COLO668 (cell line): ENCODE results near the gene C1QTNF1.
"Not testable (repeated sequence)": the region's sequence is repeated elsewhere in the genome, so short reads cannot be mapped to it uniquely, and the experiment has no call there.

Source experiments
- DNase-seq: peaks from one replicate; lab custom pipeline; 2025; ENCODE audit not compliant: unreplicated experiment; lab: John Stamatoyannopoulos, UW

Gene C1QTNF1

GRCh38 chr17:79052131-79052530 lies 28.2 kb downstream of the C1QTNF1 start:
- DNase-seq = no peak

GRCh38 chr17:79053251-79053925 lies 29.4 kb downstream of the C1QTNF1 start:
- no peak for DNase-seq

GRCh38 chr17:79054200-79054960 lies 30.4 kb downstream of the C1QTNF1 start:
- no peak for DNase-seq

GRCh38 chr17:79055197-79055596 lies 31.2 kb downstream of the C1QTNF1 start:
- no peak for DNase-seq

- DNase-seq = no peak
Observed at GRCh38 chr17:79057737-79058385, 33.9 kb downstream of the C1QTNF1 start.

- no peak for DNase-seq
Observed at GRCh38 chr17:79062691-79063090, 38.7 kb downstream of the C1QTNF1 start.

- DNase-seq = no peak
Observed at GRCh38 chr17:79064026-79064425, 40.1 kb downstream of the C1QTNF1 start.

- peak; percentile 2 for DNase-seq
Observed at GRCh38 chr17:79065105-79065670, 41.2 kb downstream of the C1QTNF1 start.

GRCh38 chr17:79066963-79067362 lies 43.0 kb downstream of the C1QTNF1 start:
- no peak for DNase-seq

GRCh38 chr17:79070266-79070880 lies 46.4 kb downstream of the C1QTNF1 start:
- no peak for DNase-seq

- no peak for DNase-seq
Observed at GRCh38 chr17:79071161-79071740, 47.3 kb downstream of the C1QTNF1 start.

GRCh38 chr17:79072544-79072943 lies 48.6 kb downstream of the C1QTNF1 start:
- no peak for DNase-seq

GRCh38 chr17:79073016-79073705 lies 49.2 kb downstream of the C1QTNF1 start:
- no peak for DNase-seq

- no peak for DNase-seq
Observed at GRCh38 chr17:79073706-79074088, 49.7 kb downstream of the C1QTNF1 start.

GRCh38 chr17:79074121-79074648 lies 50.2 kb downstream of the C1QTNF1 start:
- not testable (repeated sequence) for DNase-seq

GRCh38 chr17:79074649-79075445 lies 50.9 kb downstream of the C1QTNF1 start, which contains the start of gene ENGASE:
Gene ENGASE (plus strand): TSS chr17:79074824. CDS start chr17:79074945, 121 bp downstream.
- DNase-seq = peak; percentile 93

GRCh38 chr17:79075446-79075750 lies 51.4 kb downstream of the C1QTNF1 start:
- no peak for DNase-seq

- no peak for DNase-seq
Observed at GRCh38 chr17:79075861-79076406, 52.0 kb downstream of the C1QTNF1 start.

GRCh38 chr17:79077587-79077986 lies 53.6 kb downstream of the C1QTNF1 start:
- DNase-seq = no peak
